Measurements from ENCODE around the gene RFX2. TPM values are rescaled to one million over a fixed set of nuclear protein-coding genes. Genes with fewer than 3 reads are reported as not detected.

Gene RFX2
- total RNA-seq, 1 experiment from 2014 or later, result 10.5 TPM

GRCh38 chr19:5969476-5969875, 140.8 kb downstream of the RFX2 start:
- CTCF ChIA-PET, result no interaction called here
- intact Hi-C loops (cut with micrococcal nuclease), result no loop called here
- Histone ChIP-seq H3K9me2 (replicated peaks; ENCODE audit: low read length) (no peaks in the 10 kb centered on the region), H3K4me3 (ENCODE audit: low read length) (no peak overlapping the region), H3K9ac (ENCODE audit: low read length) (no peak overlapping the region), H3K27ac (ENCODE audit: low read length) (no peak overlapping the region), H2AFZ (ENCODE audit: low read length) (no peak overlapping the region), H3K79me2 (ENCODE audit: low read length) (peaks cover 100% of the 10 kb centered on the region), H3K27me3 (ENCODE audit: low read length) (no peaks in the 10 kb centered on the region), H3K36me3 (ENCODE audit: low read depth, low read length) (peaks cover 44% of the 10 kb centered on the region; the same call in 1 of the 2 replicates), H4K20me1 (ENCODE audit: low read length) (peaks cover 74% of the 10 kb centered on the region), H3K4me1 (ENCODE audit: insufficient read depth, low read length) (0 out of 2 replicates have a peak, but pooled peaks cover 2% of the 10 kb centered on the region), H3K9me3 (ENCODE audit: low read length) (no peaks in the 10 kb centered on the region), H3F3A (ENCODE audit: low read length, unreplicated experiment) (no peaks in the 10 kb centered on the region), H3K4me2 (ENCODE audit: low read length) (no peak overlapping the region)
- TF ChIP-seq EZH2 (IDR thresholded peaks at IDR 0.05; ENCODE audit: low read length, unreplicated experiment) (no peak), EZH2phosphoT487 (IDR thresholded peaks at IDR 0.05; ENCODE audit: borderline replicate concordance, low read length) (no peak), CTCF (conservative IDR thresholded peaks at IDR 0.05; ENCODE audit: low read depth, low read length) (no peak)
- no peak for ATAC-seq
- DNase-seq, result no peak
- POLR2A ChIA-PET (ENCODE audit: unreplicated experiment), result interaction anchor here (0.6 kb wide), 1 partner anchor 174 kb away, joined by 10 read pairs; no protein-coding TSS in a partner anchor
- BruUV-seq (replicated peaks), result no TSS peak

- BruUV-seq (replicated peaks), result no TSS peak
- Histone ChIP-seq H4K20me1 (ENCODE audit: low read length) (peaks cover 69% of the 10 kb centered on the region), H3K27ac (ENCODE audit: low read length) (no peak overlapping the region), H3K36me3 (ENCODE audit: low read depth, low read length) (peaks cover 38% of the 10 kb centered on the region; the same call in 1 of the 2 replicates), H3K4me2 (ENCODE audit: low read length) (no peak overlapping the region), H3F3A (ENCODE audit: low read length, unreplicated experiment) (no peaks in the 10 kb centered on the region), H3K9me2 (replicated peaks; ENCODE audit: low read length) (no peaks in the 10 kb centered on the region), H3K27me3 (ENCODE audit: low read length) (no peaks in the 10 kb centered on the region), H3K79me2 (ENCODE audit: low read length) (peaks cover 100% of the 10 kb centered on the region), H3K4me1 (ENCODE audit: insufficient read depth, low read length) (no peaks in the 10 kb centered on the region), H3K9ac (ENCODE audit: low read length) (no peak overlapping the region), H2AFZ (ENCODE audit: low read length) (no peak overlapping the region), H3K4me3 (ENCODE audit: low read length) (no peak overlapping the region), H3K9me3 (ENCODE audit: low read length) (no peaks in the 10 kb centered on the region)
- intact Hi-C loops (cut with micrococcal nuclease), result loop anchor here (1.0 kb wide), 1 partner anchor 19 kb away; no protein-coding TSS in a partner anchor
- DNase-seq, result no peak
- 0 out of 2 replicates have a peak, but pooled peaks have one; percentile 8 for ATAC-seq
- ChIA-PET CTCF (interaction anchor here (1.1 to 1.9 kb wide), 5 partner anchors 9 to 165 kb away, joined by 4 to 15 read pairs (median 4); partner anchors contain the start of genes RANBP3 and VMAC), POLR2A (ENCODE audit: unreplicated experiment) (no interaction called here)
- TF ChIP-seq EZH2phosphoT487 (IDR thresholded peaks at IDR 0.05; ENCODE audit: borderline replicate concordance, low read length), result no peak
- TF ChIP-seq CTCF (conservative IDR thresholded peaks at IDR 0.05; ENCODE audit: low read depth, low read length), result no peak
- TF ChIP-seq EZH2 (IDR thresholded peaks at IDR 0.05; ENCODE audit: low read length, unreplicated experiment), result no peak
Measured at GRCh38 chr19:5968431-5969373, 141.6 kb downstream of the RFX2 start.

Data from PC-3 (cell line).